HepG2 (cell line): ENCODE results near the gene ODAD4. TPM values are rescaled to one million over a fixed set of nuclear protein-coding genes. Genes with fewer than 3 reads are reported as not detected.

ENCODE experiments used
- CENPX ChIP-seq: sonication (generic); formaldehyde crosslinking; IDR thresholded peaks from 2 replicates; pipeline ENCODE4 v1.9.0; 2021; ENCODE audit warnings: mild to moderate bottlenecking, missing genetic modification reagents, moderate library complexity
- CHD4 ChIP-seq: fragments of 200-600 bp; sonication (generic); IDR thresholded peaks from 2 replicates; pipeline ENCODE4 v1.7.0; 2017; ENCODE audit warnings: mild to moderate bottlenecking, low read length, borderline replicate concordance
- CREM ChIP-seq, 2 experiments: sonication (generic) in 1 of 2; formaldehyde crosslinking in 1 of 2; IDR thresholded peaks; 2 replicates each; pipeline versions ENCODE4 v1.4.0 to v1.6.1; 2016 to 2020; ENCODE audit warnings: antibody characterized with exemption in 1 of 2, mild to moderate bottlenecking in 1 of 2, missing genetic modification reagents in 1 of 2
- GMEB2 ChIP-seq: IDR thresholded peaks from 2 replicates; pipeline ENCODE4 v1.6.1; 2016; ENCODE audit warnings: missing biosample characterization, missing genetic modification reagents, low read depth
- HBP1 ChIP-seq: IDR thresholded peaks from 2 replicates; pipeline ENCODE4 v1.6.1; 2016; ENCODE audit warnings: low read depth, control low read depth
- HHEX ChIP-seq: IDR thresholded peaks from 2 replicates; pipeline ENCODE4 v1.6.1; 2016; ENCODE audit warnings: control low read depth
- HIVEP1 ChIP-seq: sonication (generic); formaldehyde crosslinking; IDR thresholded peaks from 2 replicates; pipeline ENCODE4 v1.4.0; 2020; ENCODE audit warnings: mild to moderate bottlenecking, missing genetic modification reagents
- HMGA1 ChIP-seq: sonication (generic); formaldehyde crosslinking; conservative IDR thresholded peaks from 2 replicates; pipeline ENCODE4 v1.4.0; 2020; ENCODE audit warnings: missing genetic modification reagents
- IKZF5 ChIP-seq: IDR thresholded peaks from 2 replicates; pipeline ENCODE4 v1.6.1; 2018; ENCODE audit warnings: missing genetic modification reagents, mild to moderate bottlenecking, missing compliant biosample characterization
- KAT7 ChIP-seq: IDR thresholded peaks from 2 replicates; pipeline ENCODE4 v1.6.1; 2018; ENCODE audit warnings: borderline replicate concordance, missing compliant biosample characterization
- NAIF1 ChIP-seq: sonication (generic); formaldehyde crosslinking; IDR thresholded peaks from 2 replicates; pipeline ENCODE4 v1.5.0; 2020; ENCODE audit warnings: mild to moderate bottlenecking, missing genetic modification reagents, borderline replicate concordance
- PRPF4 ChIP-seq: fragments of 200-400 bp; formaldehyde crosslinking; IDR thresholded peaks from 2 replicates; pipeline ENCODE4 v1.6.1; 2016; ENCODE audit warnings: low read length, low read depth; ENCODE audit not compliant: poor library complexity, severe bottlenecking
- SMAD3 ChIP-seq: sonication (generic); formaldehyde crosslinking; IDR thresholded peaks from 2 replicates; pipeline ENCODE4 v1.4.0; 2020; ENCODE audit warnings: missing genetic modification reagents
- SNAPC5 ChIP-seq: sonication (generic); formaldehyde crosslinking; IDR thresholded peaks from 2 replicates; pipeline ENCODE4 v1.8.1; 2023; ENCODE audit warnings: mild to moderate bottlenecking, missing genetic modification reagents, borderline replicate concordance
- SRSF1 ChIP-seq: fragments of 200-400 bp; formaldehyde crosslinking; optimal IDR thresholded peaks from 2 replicates; pipeline ENCODE3; 2017; ENCODE audit warnings: mild to moderate bottlenecking, low read depth, low read length, moderate library complexity
- TCF12 ChIP-seq, 2 experiments: fragments of 450-650 bp in 1 of 2; sonication (generic) in 1 of 2; formaldehyde crosslinking in 1 of 2; IDR thresholded peaks; 2 replicates each; pipeline versions ENCODE4 v1.6.1 to v1.8.0; 2017 to 2022; ENCODE audit warnings: antibody characterized with exemption in 1 of 2, mild to moderate bottlenecking in 1 of 2, missing genetic modification reagents in 1 of 2, moderate library complexity in 1 of 2
- ZMYM2 ChIP-seq: sonication (generic); formaldehyde crosslinking; IDR thresholded peaks from 2 replicates; pipeline ENCODE4 v1.8.0; 2022; ENCODE audit warnings: mild to moderate bottlenecking, missing genetic modification reagents
- ZNF24 ChIP-seq: fragments of 450-650 bp; IDR thresholded peaks from 2 replicates; pipeline ENCODE4 v1.6.1; 2017; ENCODE audit warnings: antibody characterized with exemption, mild to moderate bottlenecking
- ZNF317 ChIP-seq: sonication (generic); formaldehyde crosslinking; IDR thresholded peaks from 2 replicates; pipeline ENCODE4 v1.5.0; 2020; ENCODE audit warnings: mild to moderate bottlenecking, missing genetic modification reagents
- ZNF530 ChIP-seq: sonication (generic); formaldehyde crosslinking; IDR thresholded peaks from 2 replicates; pipeline ENCODE4 v1.5.0; 2020; ENCODE audit warnings: low read depth, mild to moderate bottlenecking, missing genetic modification reagents
- ZNF562 ChIP-seq: sonication (generic); formaldehyde crosslinking; IDR thresholded peaks from 2 replicates; pipeline ENCODE4 v1.8.0; 2022; ENCODE audit warnings: missing genetic modification reagents, borderline replicate concordance
- ZNF703 ChIP-seq: sonication (generic); formaldehyde crosslinking; IDR thresholded peaks from 2 replicates; pipeline ENCODE4 v1.5.1; 2020; ENCODE audit warnings: missing genetic modification reagents, mild to moderate bottlenecking, moderate library complexity, borderline replicate concordance
- ZNF773 ChIP-seq: sonication (generic); formaldehyde crosslinking; IDR thresholded peaks from 2 replicates; pipeline ENCODE4 v1.4.0; 2020; ENCODE audit warnings: missing genetic modification reagents, borderline replicate concordance
- ZNF841 ChIP-seq: sonication (generic); formaldehyde crosslinking; IDR thresholded peaks from 2 replicates; pipeline ENCODE4 v1.8.1; 2023; ENCODE audit warnings: missing genetic modification reagents, borderline replicate concordance
- ZNF878 ChIP-seq: sonication (generic); formaldehyde crosslinking; IDR thresholded peaks from 2 replicates; pipeline ENCODE4 v1.8.1; 2023; ENCODE audit warnings: mild to moderate bottlenecking, missing genetic modification reagents, moderate library complexity
- ZNF891 ChIP-seq: sonication (generic); formaldehyde crosslinking; IDR thresholded peaks from 2 replicates; pipeline ENCODE4 v1.5.0; 2020; ENCODE audit warnings: mild to moderate bottlenecking, missing genetic modification reagents
- ZZZ3 ChIP-seq: sonication (generic); formaldehyde crosslinking; IDR thresholded peaks from 2 replicates; pipeline ENCODE4 v1.4.0; 2020; ENCODE audit warnings: missing genetic modification reagents, mild to moderate bottlenecking, borderline replicate concordance
- polyA plus RNA-seq, 8 experiments: library from polyadenylated mRNA; depleted of rRNA in 3 of 8; stranded (reverse) in 7 of 8; unstranded in 1 of 8; fragments of >200 nt; fragmentation: Illumina TruSeq in 4 of 8; extraction: Trizol in 4 of 8; gene quantifications; 2 replicates each; pipeline versions ENCODE4 v1.2.1 to v1.2.3, GENCODE V29; 2011 to 2016; ENCODE audit warnings: low read depth in 4 of 8, missing spikeins in 1 of 8, mixed read lengths in 1 of 8; ENCODE audit not compliant: insufficient read depth in 1 of 8
- total RNA-seq, 5 experiments: library from RNA; depleted of rRNA; stranded (reverse); fragments of >200 nt; fragmentation: Illumina TruSeq; extraction: Trizol; gene quantifications; 2 replicates each; pipeline ENCODE4 v1.2.3, GENCODE V29; 2016; ENCODE audit warnings: low read depth in 1 of 5

The ODAD4 gene
- total and polyA plus RNA-seq, 2 of the 13 experiments (the other 11 are each of a cell fraction or from before 2014, with no cell fraction given) = 0.48 to 0.53 TPM

GRCh38 chr17:41966463-41967140 lies 36.2 kb downstream of the ODAD4 start, which contains the start of gene CNP (continued):
- TF ChIP-seq GMEB2 (CRISPR knock-in tag) = peak; percentile 20; the same call in 1 of the 2 replicates
- no peak for TF ChIP-seq ZNF562 (CRISPR knock-in tag)
- no peak for TF ChIP-seq HIVEP1
- peak; percentile 83 for TF ChIP-seq ZNF878 (CRISPR knock-in tag)
- no peak for TF ChIP-seq CENPX (CRISPR knock-in tag)
- no peak for TF ChIP-seq HMGA1 (CRISPR knock-in tag)
- TF ChIP-seq ZNF317 (CRISPR knock-in tag) = no peak
- TF ChIP-seq HBP1 (CRISPR knock-in tag) = peak; percentile 69; the same call in 1 of the 2 replicates
- no peak for TF ChIP-seq ZZZ3 (CRISPR knock-in tag)
- TF ChIP-seq PRPF4 = no peak
- TF ChIP-seq SMAD3 (CRISPR knock-in tag) = peak; percentile 41; the same call in 1 of the 2 replicates
- peak; percentile 91 for TF ChIP-seq ZNF841
- TF ChIP-seq CREM (IDR thresholded peaks at IDR 0.05) = no peak
- TF ChIP-seq CREM (CRISPR knock-in tag; IDR thresholded peaks at IDR 0.05) = no peak
- no peak for TF ChIP-seq ZNF530
- TF ChIP-seq ZNF773 (CRISPR knock-in tag) = no peak
- TF ChIP-seq SNAPC5 = peak; percentile 83; the same call in 1 of the 2 replicates
- TF ChIP-seq ZNF24 = no peak; the same call in 1 of the 2 replicates
- TF ChIP-seq TCF12 (IDR thresholded peaks at IDR 0.05) = no peak
- no peak; the same call in 1 of the 2 replicates for TF ChIP-seq TCF12 (CRISPR knock-in tag; IDR thresholded peaks at IDR 0.05)
- TF ChIP-seq ZNF891 (CRISPR knock-in tag) = peak; percentile 76
- 0 out of 2 replicates have a peak, but pooled peaks have one; percentile 12 for TF ChIP-seq HHEX (CRISPR knock-in tag)
- peak; percentile 81; the same call in 1 of the 2 replicates for TF ChIP-seq ZNF703
- peak; percentile 68 for TF ChIP-seq IKZF5
- no peak; the same call in 1 of the 2 replicates for TF ChIP-seq NAIF1
- TF ChIP-seq CHD4 = no peak
- TF ChIP-seq SRSF1 = peak; percentile 64
- no peak for TF ChIP-seq ZMYM2 (CRISPR knock-in tag)
- TF ChIP-seq KAT7 (CRISPR knock-in tag) = peak; percentile 2; the same call in 1 of the 2 replicates
